ENCODE measurements around the gene XPC.
"Not testable (repeated sequence)": the region's sequence is repeated elsewhere in the genome, so short reads cannot be mapped to it uniquely, and the experiment has no call there.

The XPC gene

DNA sequence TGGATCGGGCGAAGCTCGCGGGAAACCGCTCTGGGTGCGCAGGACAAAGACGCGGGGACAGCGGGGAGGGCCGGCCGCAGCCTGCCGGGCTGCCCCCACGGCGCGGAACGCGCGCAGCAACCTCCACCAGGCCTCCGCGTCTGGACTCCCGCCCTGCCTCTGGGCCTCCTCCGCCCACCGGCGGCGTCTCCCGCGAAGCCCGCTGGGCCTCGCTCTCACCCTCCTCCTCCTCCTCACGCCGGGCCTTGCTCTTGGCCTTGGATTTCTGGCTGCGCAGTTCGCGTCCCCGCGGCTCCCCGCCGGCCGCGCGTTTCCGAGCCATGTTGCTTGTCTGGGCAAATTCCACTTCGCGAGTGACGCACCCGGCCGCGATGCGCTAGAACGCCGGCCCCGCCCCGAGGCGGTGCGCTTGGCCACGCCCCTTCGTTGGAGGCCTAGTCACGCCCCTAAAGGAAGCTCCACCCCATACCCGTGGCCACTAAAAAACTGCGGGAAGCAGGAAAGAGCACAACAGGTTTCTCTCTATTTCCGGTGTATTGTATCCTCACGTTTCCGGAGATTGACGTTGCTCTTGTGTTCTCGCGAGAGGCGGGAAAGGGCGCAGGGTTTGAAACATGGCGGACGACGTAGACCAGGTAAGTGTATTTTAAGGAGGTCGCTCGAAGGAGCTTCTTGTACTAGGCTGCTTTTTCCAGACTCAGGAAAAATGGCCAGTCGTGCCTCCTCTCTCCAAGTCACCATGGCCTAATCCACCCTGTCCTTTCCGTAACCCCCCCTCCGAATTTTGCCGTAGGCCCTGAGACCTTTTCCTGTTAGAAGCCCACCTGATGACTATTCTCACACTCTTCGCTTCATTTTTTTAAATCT is at the start of gene XPC, which contains the start of gene LSM3:
TSS of gene XPC (minus strand) at position 355 of the 867 bp plus-strand sequence. CDS start at position 322, 33 bp downstream.
TSS of gene LSM3 (plus strand) at position 571 of the 867 bp plus-strand sequence. CDS start at position 615, 44 bp downstream.
- TF ChIP-seq, protein P1, sequence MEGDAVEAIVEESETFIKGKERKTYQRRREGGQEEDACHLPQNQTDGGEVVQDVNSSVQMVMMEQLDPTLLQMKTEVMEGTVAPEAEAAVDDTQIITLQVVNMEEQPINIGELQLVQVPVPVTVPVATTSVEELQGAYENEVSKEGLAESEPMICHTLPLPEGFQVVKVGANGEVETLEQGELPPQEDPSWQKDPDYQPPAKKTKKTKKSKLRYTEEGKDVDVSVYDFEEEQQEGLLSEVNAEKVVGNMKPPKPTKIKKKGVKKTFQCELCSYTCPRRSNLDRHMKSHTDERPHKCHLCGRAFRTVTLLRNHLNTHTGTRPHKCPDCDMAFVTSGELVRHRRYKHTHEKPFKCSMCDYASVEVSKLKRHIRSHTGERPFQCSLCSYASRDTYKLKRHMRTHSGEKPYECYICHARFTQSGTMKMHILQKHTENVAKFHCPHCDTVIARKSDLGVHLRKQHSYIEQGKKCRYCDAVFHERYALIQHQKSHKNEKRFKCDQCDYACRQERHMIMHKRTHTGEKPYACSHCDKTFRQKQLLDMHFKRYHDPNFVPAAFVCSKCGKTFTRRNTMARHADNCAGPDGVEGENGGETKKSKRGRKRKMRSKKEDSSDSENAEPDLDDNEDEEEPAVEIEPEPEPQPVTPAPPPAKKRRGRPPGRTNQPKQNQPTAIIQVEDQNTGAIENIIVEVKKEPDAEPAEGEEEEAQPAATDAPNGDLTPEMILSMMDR (IDR thresholded peaks at IDR 0.05; ENCODE audit: insufficient read depth, missing control alignments) = no peak
- FAIRE-seq (no peak), DNase-seq (ENCODE audit: insufficient read length, low spot score) (peak; percentile 58)

DNA sequence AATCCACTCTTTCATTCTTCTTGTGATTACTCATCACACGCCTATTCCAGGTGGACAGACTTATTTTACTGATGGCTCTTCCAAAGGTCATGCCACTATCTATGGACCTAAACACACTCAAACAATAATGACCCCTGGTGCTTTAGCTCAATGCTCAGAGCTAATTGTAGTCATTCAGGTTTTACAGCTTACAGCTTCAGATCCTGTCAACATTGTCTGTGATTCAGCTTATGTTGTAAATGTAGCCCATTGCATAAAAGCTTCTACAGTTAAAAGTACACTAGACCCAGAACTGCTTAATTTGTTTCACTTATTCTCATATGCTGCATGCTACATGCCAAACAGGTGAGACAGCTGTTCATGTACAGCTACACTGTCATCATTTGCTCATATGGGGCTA is 49.5 kb upstream of the XPC start:
- TF ChIP-seq, protein P1 (IDR thresholded peaks at IDR 0.05; ENCODE audit: insufficient read depth, missing control alignments) = no peak
- no peak for FAIRE-seq
- DNase-seq (ENCODE audit: insufficient read length, low spot score) = no peak

DNA sequence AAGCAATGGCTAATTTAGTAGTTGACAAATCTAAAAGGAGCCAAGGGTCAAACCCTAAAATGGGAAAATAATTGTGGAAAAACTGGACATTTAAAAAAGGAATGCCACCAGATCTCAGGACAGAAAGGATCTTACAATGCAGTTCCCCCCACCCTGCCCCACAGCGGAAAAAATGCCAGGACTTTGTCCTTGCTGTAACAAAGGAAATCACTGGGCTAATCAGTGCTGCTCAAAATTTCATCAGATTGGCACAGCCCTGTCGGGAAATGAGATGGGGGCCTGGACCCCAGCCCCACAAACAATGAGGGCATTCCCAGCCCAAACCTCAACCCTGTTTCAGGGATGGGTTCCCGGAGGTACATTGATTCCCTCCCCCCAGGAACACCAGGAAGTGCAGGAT is 48.0 kb upstream of the XPC start:
- DNase-seq (ENCODE audit: insufficient read length, low spot score); FAIRE-seq: not testable (repeated sequence)

DNA sequence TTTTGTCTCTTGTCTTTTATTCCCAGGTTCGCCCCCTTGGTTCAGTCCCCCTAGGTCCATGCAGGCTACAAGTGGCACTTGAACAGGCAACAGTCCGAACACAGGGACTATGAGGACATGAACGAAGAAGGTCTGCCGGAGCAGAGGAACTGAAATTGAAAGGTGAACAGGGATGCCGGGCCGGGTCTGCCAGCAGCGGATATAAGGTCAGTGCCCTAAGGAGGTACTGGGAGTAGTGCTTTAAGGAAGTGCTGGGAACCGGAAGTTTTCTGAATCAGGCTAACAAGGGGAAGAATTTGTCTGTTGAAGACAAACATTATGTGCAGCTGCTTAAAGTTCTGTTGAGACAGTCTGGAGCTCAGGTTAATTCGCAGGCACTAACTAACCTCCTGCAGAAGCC is 47.0 kb upstream of the XPC start:
- no peak for DNase-seq (ENCODE audit: insufficient read length, low spot score)
- no peak for FAIRE-seq
- TF ChIP-seq, protein P1 (IDR thresholded peaks at IDR 0.05; ENCODE audit: insufficient read depth, missing control alignments) = no peak

DNA sequence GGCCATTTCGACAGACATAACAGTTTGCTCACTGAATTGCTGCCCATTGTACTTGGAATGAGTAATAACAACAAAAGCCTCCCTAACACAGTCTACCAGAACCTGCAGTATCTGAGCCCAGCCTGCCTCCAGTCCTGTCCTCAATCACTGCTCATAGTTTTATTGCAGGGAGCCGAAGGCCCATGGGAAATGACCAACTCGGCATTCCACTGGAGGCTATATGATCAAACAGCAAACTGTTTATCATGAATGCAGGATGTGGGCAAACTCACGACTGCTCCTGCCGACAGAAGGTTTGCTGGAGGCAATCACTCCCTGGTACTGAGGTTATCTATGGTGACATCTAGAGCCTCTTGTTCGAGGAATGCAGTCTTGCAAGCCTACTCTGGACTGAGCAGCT is 46.5 kb upstream of the XPC start:
- TF ChIP-seq, protein P1 (IDR thresholded peaks at IDR 0.05; ENCODE audit: insufficient read depth, missing control alignments) = no peak
- DNase-seq (ENCODE audit: insufficient read length, low spot score) = no peak
- FAIRE-seq = no peak

DNA sequence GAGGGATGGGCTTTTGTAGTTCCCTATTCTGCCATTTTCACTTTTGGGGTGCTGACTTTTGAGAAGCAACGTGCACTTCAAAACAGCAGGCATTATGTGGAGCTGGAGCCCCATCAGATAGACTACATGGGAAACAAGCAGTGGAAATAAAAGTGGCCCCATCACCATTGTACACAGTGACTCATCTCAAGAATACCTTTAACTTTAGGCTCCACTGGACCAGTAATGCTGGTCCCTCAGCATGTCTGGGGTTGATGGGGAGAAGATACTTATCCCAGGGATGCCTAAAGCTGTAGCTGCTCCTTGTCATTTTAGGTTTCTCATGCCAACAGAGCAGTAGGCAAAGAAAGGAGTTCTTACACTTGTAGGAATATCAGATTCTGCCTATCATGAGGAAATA is 45.2 kb upstream of the XPC start:
- DNase-seq (ENCODE audit: insufficient read length, low spot score) = no peak
- TF ChIP-seq, protein P1 (IDR thresholded peaks at IDR 0.05; ENCODE audit: insufficient read depth, missing control alignments) = no peak
- no peak for FAIRE-seq

DNA sequence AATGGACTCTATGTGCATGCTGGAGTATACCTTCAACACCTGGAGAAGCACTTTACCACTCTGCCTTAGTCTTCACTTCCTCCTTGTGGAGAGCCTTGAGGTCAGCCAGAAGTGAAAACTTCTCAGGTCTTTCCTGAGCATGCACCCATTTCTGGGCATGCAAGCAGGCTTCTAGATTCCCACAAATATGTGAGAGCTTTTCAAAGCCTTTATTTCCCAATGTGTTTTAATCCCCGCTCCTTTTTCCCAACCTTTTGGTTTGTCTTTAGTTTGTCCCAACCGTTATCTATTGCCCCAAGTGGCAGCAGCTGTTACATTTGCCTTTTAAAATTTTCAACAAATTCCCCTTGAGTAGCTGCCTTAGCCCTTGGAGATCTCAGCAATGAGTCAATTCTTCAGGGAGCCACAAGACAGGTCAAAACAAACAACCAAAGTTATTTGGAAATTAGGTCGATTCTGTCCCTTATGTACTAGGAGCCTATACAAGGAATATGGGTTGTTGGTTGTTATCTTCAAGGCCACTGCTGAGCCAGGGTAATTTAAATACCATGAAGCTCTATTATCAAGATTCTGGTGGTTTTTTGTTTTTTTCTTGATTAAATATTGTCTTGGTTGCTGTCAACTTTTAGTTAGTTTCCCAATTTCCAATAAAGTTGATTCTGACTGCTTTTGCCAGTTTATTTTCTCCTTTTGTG is 44.6 kb upstream of the XPC start:
- TF ChIP-seq, protein P1 (IDR thresholded peaks at IDR 0.05; ENCODE audit: insufficient read depth, missing control alignments) = no peak
- FAIRE-seq = no peak
- no peak for DNase-seq (ENCODE audit: insufficient read length, low spot score)
